HepG2 (cell line): ENCODE data around the gene DPCD. TPM values are rescaled to one million over a fixed set of nuclear protein-coding genes. Genes with fewer than 3 reads are reported as not detected.

Experiments used
- CREBL2 ChIP-seq: sonication (generic); formaldehyde crosslinking; IDR thresholded peaks from 2 replicates; pipeline ENCODE4 v1.8.1; 2023; ENCODE audit warnings: missing genetic modification reagents, mild to moderate bottlenecking, borderline replicate concordance
- FOSL2 ChIP-seq: sonication (generic); formaldehyde crosslinking; IDR thresholded peaks from 2 replicates; pipeline ENCODE4 v1.4.0; 2020; ENCODE audit warnings: missing genetic modification reagents
- FOXA3 ChIP-seq: IDR thresholded peaks from 2 replicates; pipeline ENCODE4 v1.6.1; 2016; ENCODE audit warnings: missing genetic modification reagents, missing compliant biosample characterization
- FOXO1 ChIP-seq: sonication (generic); formaldehyde crosslinking; IDR thresholded peaks from 2 replicates; pipeline ENCODE4 v1.4.0; 2020; ENCODE audit warnings: missing genetic modification reagents
- FOXP4 ChIP-seq: sonication (generic); formaldehyde crosslinking; IDR thresholded peaks from 2 replicates; pipeline ENCODE4 v1.4.0; 2020; ENCODE audit warnings: missing genetic modification reagents
- KAT2B ChIP-seq: fragments of 150-350 bp; IDR thresholded peaks from 2 replicates; pipeline ENCODE4 v1.6.1; 2014; ENCODE audit warnings: low read depth, low read length, borderline replicate concordance
- KLF15 ChIP-seq: sonication (generic); formaldehyde crosslinking; IDR thresholded peaks from 2 replicates; pipeline ENCODE4 v1.8.1; 2023; ENCODE audit warnings: borderline replicate concordance, mild to moderate bottlenecking, inconsistent platforms, missing genetic modification reagents, mixed read lengths
- LCORL ChIP-seq, 2 experiments: fragments of 450-650 bp in 1 of 2; sonication (generic) in 1 of 2; formaldehyde crosslinking in 1 of 2; IDR thresholded peaks; 2 replicates each; pipeline versions ENCODE4 v1.5.0 to v1.6.1; 2017 to 2020; ENCODE audit warnings: antibody characterized with exemption in 1 of 2, missing genetic modification reagents in 1 of 2
- MIXL1 ChIP-seq: IDR thresholded peaks from 2 replicates; pipeline ENCODE4 v1.6.1; 2016
- MYNN ChIP-seq: sonication (generic); formaldehyde crosslinking; IDR thresholded peaks from 2 replicates; pipeline ENCODE4 v1.4.0; 2020; ENCODE audit warnings: mild to moderate bottlenecking, low read depth, missing genetic modification reagents
- NR1H2 ChIP-seq: sonication (generic); formaldehyde crosslinking; IDR thresholded peaks from 2 replicates; pipeline ENCODE4 v1.8.1; 2022; ENCODE audit warnings: low read depth, missing genetic modification reagents, borderline replicate concordance
- POLR2A ChIP-seq, 2 experiments: IDR thresholded peaks; 2 replicates each; pipeline ENCODE4 v1.6.1; 2011; ENCODE audit warnings: low read depth in 2 of 2, low read length in 2 of 2, mild to moderate bottlenecking in 1 of 2, moderate library complexity in 1 of 2; ENCODE audit not compliant: insufficient read depth in 1 of 2
- POLR2AphosphoS2 ChIP-seq: IDR thresholded peaks from 2 replicates; pipeline ENCODE4 v1.6.1; 2011; ENCODE audit warnings: low read depth, low read length, improper control_type of control experiment
- PRDM10 ChIP-seq: sonication (generic); formaldehyde crosslinking; IDR thresholded peaks from 2 replicates; pipeline ENCODE4 v1.4.0; 2020; ENCODE audit warnings: low read depth, missing genetic modification reagents
- RBM22 ChIP-seq: fragments of 200-400 bp; formaldehyde crosslinking; optimal IDR thresholded peaks from 2 replicates; pipeline ENCODE3; 2017; ENCODE audit warnings: mild to moderate bottlenecking, low read length, moderate library complexity
- SALL1 ChIP-seq: sonication (generic); formaldehyde crosslinking; IDR thresholded peaks from 2 replicates; pipeline ENCODE4 v1.8.0; 2022; ENCODE audit warnings: mild to moderate bottlenecking, missing genetic modification reagents
- ZBTB21 ChIP-seq: sonication (generic); formaldehyde crosslinking; IDR thresholded peaks from 2 replicates; pipeline ENCODE4 v1.4.0; 2020; ENCODE audit warnings: missing genetic modification reagents
- ZFP37 ChIP-seq: sonication (generic); formaldehyde crosslinking; IDR thresholded peaks from 2 replicates; pipeline ENCODE4 v1.4.0; 2020; ENCODE audit warnings: missing genetic modification reagents, borderline replicate concordance
- ZFY ChIP-seq: sonication (generic); formaldehyde crosslinking; IDR thresholded peaks from 2 replicates; pipeline ENCODE4 v1.4.0; 2020; ENCODE audit warnings: missing genetic modification reagents
- ZNF234 ChIP-seq: sonication (generic); formaldehyde crosslinking; conservative IDR thresholded peaks from 2 replicates; pipeline ENCODE4 v1.5.1; 2020; ENCODE audit warnings: mild to moderate bottlenecking, missing genetic modification reagents
- ZNF24 ChIP-seq: fragments of 450-650 bp; IDR thresholded peaks from 2 replicates; pipeline ENCODE4 v1.6.1; 2017; ENCODE audit warnings: antibody characterized with exemption, mild to moderate bottlenecking
- ZNF501 ChIP-seq: sonication (generic); formaldehyde crosslinking; IDR thresholded peaks from 2 replicates; pipeline ENCODE4 v1.5.1; 2020; ENCODE audit warnings: mild to moderate bottlenecking, moderate library complexity, missing genetic modification reagents
- ZNF749 ChIP-seq: sonication (generic); formaldehyde crosslinking; IDR thresholded peaks from 2 replicates; pipeline ENCODE4 v1.8.0; 2022; ENCODE audit warnings: mild to moderate bottlenecking, missing genetic modification reagents, moderate library complexity, borderline replicate concordance
- ZSCAN31 ChIP-seq: sonication (generic); formaldehyde crosslinking; IDR thresholded peaks from 2 replicates; pipeline ENCODE4 v1.5.0; 2020; ENCODE audit warnings: low read depth, mild to moderate bottlenecking, missing genetic modification reagents
- polyA plus RNA-seq, 8 experiments: library from polyadenylated mRNA; depleted of rRNA in 3 of 8; stranded (reverse) in 7 of 8; unstranded in 1 of 8; fragments of >200 nt; fragmentation: Illumina TruSeq in 4 of 8; extraction: Trizol in 4 of 8; gene quantifications; 2 replicates each; pipeline versions ENCODE4 v1.2.1 to v1.2.3, GENCODE V29; 2011 to 2016; ENCODE audit warnings: low read depth in 4 of 8, missing spikeins in 1 of 8, mixed read lengths in 1 of 8; ENCODE audit not compliant: insufficient read depth in 1 of 8
- total RNA-seq, 5 experiments: library from RNA; depleted of rRNA; stranded (reverse); fragments of >200 nt; fragmentation: Illumina TruSeq; extraction: Trizol; gene quantifications; 2 replicates each; pipeline ENCODE4 v1.2.3, GENCODE V29; 2016; ENCODE audit warnings: low read depth in 1 of 5

DPCD gene
- total and polyA plus RNA-seq, 2 of the 13 experiments (the other 11 are each of a cell fraction or from before 2014, with no cell fraction given), result 25.2 to 27.0 TPM

GRCh38 chr10:101602761-101603398 is 14.8 kb downstream of the DPCD start (continued):
- no peak for TF ChIP-seq PRDM10 (CRISPR knock-in tag)
- TF ChIP-seq POLR2AphosphoS2, result no peak
- TF ChIP-seq RBM22, result peak; percentile 67
- TF ChIP-seq KAT2B, result no peak
- no peak for TF ChIP-seq NR1H2 (CRISPR knock-in tag)
- TF ChIP-seq FOSL2 (CRISPR knock-in tag), result peak; percentile 18; the same call in 1 of the 2 replicates
- TF ChIP-seq FOXO1 (CRISPR knock-in tag), result no peak
- peak; percentile 37; the same call in 1 of the 2 replicates for TF ChIP-seq SALL1 (CRISPR knock-in tag)
- no peak for TF ChIP-seq ZBTB21 (CRISPR knock-in tag)
- TF ChIP-seq POLR2A (IDR thresholded peaks at IDR 0.05; ENCODE audit: insufficient read depth in 1 of 2, low read depth in 2 of 2, low read length in 2 of 2), result no peak
- TF ChIP-seq KLF15, result no peak
- no peak for TF ChIP-seq MIXL1 (CRISPR knock-in tag)
- TF ChIP-seq ZNF501 (CRISPR knock-in tag), result no peak
- no peak for TF ChIP-seq CREBL2
- TF ChIP-seq FOXP4 (CRISPR knock-in tag), result no peak
- no peak for TF ChIP-seq ZFP37 (CRISPR knock-in tag)
- TF ChIP-seq MYNN (CRISPR knock-in tag), result no peak
- no peak for TF ChIP-seq LCORL (IDR thresholded peaks at IDR 0.05)
- 0 out of 2 replicates have a peak, but pooled peaks have one; percentile 41 for TF ChIP-seq LCORL (CRISPR knock-in tag; IDR thresholded peaks at IDR 0.05)
- no peak for TF ChIP-seq ZNF749 (CRISPR knock-in tag)
- TF ChIP-seq ZSCAN31 (CRISPR knock-in tag), result no peak
- TF ChIP-seq ZNF24, result no peak
- no peak for TF ChIP-seq FOXA3
- no peak for TF ChIP-seq ZNF234
- 0 out of 2 replicates have a peak, but pooled peaks have one; percentile 35 for TF ChIP-seq ZFY (CRISPR knock-in tag)
